GM12874 (cell line): ENCODE measurements around the gene RYR1.

Experiments used
- CTCF ChIP-seq: IDR thresholded peaks from 2 replicates; pipeline ENCODE4 v1.5.1; 2011; ENCODE audit warnings: low read depth, mild to moderate bottlenecking, control low read depth, low read length, moderate library complexity; ENCODE audit not compliant: insufficient read depth

Gene RYR1

GRCh38 chr19:38387550-38388348 lies 45.7 kb upstream of the RYR1 start, which contains the start of gene GGN:
GGN (minus strand) TSS chr19:38388034; CDS start chr19:38387261, 773 bp downstream.
- no peak for TF ChIP-seq CTCF

- TF ChIP-seq CTCF = no peak
Observed at GRCh38 chr19:38388349-38389100, 45.0 kb upstream of the RYR1 start, which contains the start of gene SPRED3. SPRED3 (plus strand) TSS chr19:38388697; CDS start chr19:38390303, 1,606 bp downstream.

- no peak for TF ChIP-seq CTCF
Observed at GRCh38 chr19:38389101-38389925, 44.2 kb upstream of the RYR1 start.

GRCh38 chr19:38389957-38390924 lies 43.2 kb upstream of the RYR1 start:
- no peak for TF ChIP-seq CTCF

- no peak for TF ChIP-seq CTCF
Observed at GRCh38 chr19:38391911-38392464, 41.5 kb upstream of the RYR1 start.

DNA sequence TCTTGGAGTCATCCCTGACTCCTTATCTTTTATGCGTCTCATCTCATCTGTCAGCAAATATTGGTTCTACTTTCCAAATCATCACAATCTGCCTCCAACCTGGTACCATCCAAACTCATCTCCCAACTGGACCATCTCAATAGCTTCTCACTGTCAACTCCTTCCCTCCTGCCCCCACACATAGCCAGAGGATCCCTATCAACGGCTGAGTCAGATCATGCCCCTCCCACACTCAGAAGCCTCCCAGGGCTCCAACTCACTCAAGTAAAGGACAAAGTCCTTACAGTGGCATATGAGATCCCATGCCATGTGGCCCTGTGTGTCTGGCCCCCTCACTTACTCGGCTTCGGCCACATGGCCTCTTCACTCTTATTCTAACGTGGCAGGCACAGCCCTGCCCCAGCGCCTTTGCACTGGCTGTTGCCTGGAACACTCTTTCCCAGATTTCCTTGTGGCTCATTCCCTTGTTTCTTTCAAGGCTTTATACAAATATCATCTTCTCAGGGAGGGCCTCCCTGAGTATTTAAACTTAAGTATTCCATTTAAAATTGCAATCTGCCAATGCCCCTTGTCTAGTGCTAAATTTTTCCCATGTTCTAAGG lies 40.7 kb upstream of the RYR1 start:
- no peak for TF ChIP-seq CTCF
